Measurements from ENCODE around the gene DDRGK1. TPM values are rescaled to one million over a fixed set of nuclear protein-coding genes. Genes with fewer than 3 reads are reported as not detected.

DDRGK1 gene
- total and polyA plus RNA-seq, 7 donors, result 36.6 to 82.2 (median 49.7) TPM

- Histone ChIP-seq H3K27ac (peak overlapping the region; percentile 46), H3K27me3 (ENCODE audit: insufficient read depth in 3 of 3, low read length in 2 of 3) (no peaks in the 10 kb centered on the region), H3K4me3 (no peak overlapping the region), H3K9me3 (no peaks in the 10 kb centered on the region), H3K4me1 (peaks cover 33% of the 10 kb centered on the region), H3K36me3 (ENCODE audit: insufficient read depth in 1 of 2, low read depth in 1 of 2) (no peaks in the 10 kb centered on the region)
- DNase-seq (no peak), ATAC-seq (no peak)
- 30 to 48% (median 38%) methylated on average over 11 of the region's 11 CpGs for WGBS, 3 donors
- intact Hi-C loops (cut with DNase I), result no loop called here
- TF ChIP-seq CTCF (IDR thresholded peaks at IDR 0.05), result no peak
Observed at GRCh38 chr20:3162080-3162611, 42.3 kb downstream of the DDRGK1 start.

- no peak for DNase-seq
- ATAC-seq, result no peak
- H3K27ac ChIP-seq, result peak overlapping the region; percentile 46
- no peaks in the 10 kb centered on the region for H3K36me3 ChIP-seq (ENCODE audit: insufficient read depth in 1 of 2, low read depth in 1 of 2)
- no peak for TF ChIP-seq CTCF (IDR thresholded peaks at IDR 0.05)
- no peaks in the 10 kb centered on the region for H3K9me3 ChIP-seq
- peaks cover 40% of the 10 kb centered on the region for H3K4me1 ChIP-seq
- WGBS, 3 donors, result 68 to 72% (median 71%) methylated on average over 5 of the region's 5 CpGs
- no peaks in the 10 kb centered on the region for H3K27me3 ChIP-seq (ENCODE audit: insufficient read depth in 3 of 3, low read length in 2 of 3)
- no peak overlapping the region for H3K4me3 ChIP-seq
- intact Hi-C loops (cut with DNase I), result no loop called here
Observed at GRCh38 chr20:3161316-3162079, 43.0 kb downstream of the DDRGK1 start.

GRCh38 chr20:3160418-3160817 lies 44.1 kb downstream of the DDRGK1 start:
- Histone ChIP-seq H3K36me3 (ENCODE audit: insufficient read depth in 1 of 2, low read depth in 1 of 2) (peaks cover 0 to 4% of the 10 kb centered on the region in 2 donors), H3K27ac (peak overlapping the region; percentile 98), H3K27me3 (ENCODE audit: insufficient read depth in 3 of 3, low read length in 2 of 3) (no peaks in the 10 kb centered on the region), H3K9me3 (no peaks in the 10 kb centered on the region), H3K4me1 (peaks cover 48% of the 10 kb centered on the region), H3K4me3 (peak overlapping the region; percentile 100)
- DNase-seq, result no peak
- ATAC-seq, result no peak
- 88 to 96% (median 94%) methylated on average over 6 of the region's 6 CpGs for WGBS, 3 donors
- no peak for TF ChIP-seq CTCF (IDR thresholded peaks at IDR 0.05)
- intact Hi-C loops (cut with DNase I), result no loop called here

GRCh38 chr20:3158968-3159431 lies 45.5 kb downstream of the DDRGK1 start:
- WGBS, 3 donors, result 0 to 2% (median 2%) methylated on average over 10 of the region's 10 CpGs
- DNase-seq, result no peak
- peak in 3 of 4 donors; percentile 7 to 48 (median 28) for ATAC-seq
- peaks cover 0 to 18% of the 10 kb centered on the region in 2 donors for H3K36me3 ChIP-seq (ENCODE audit: insufficient read depth in 1 of 2, low read depth in 1 of 2)
- intact Hi-C loops (cut with DNase I), result loop anchor here in 1 of 2 donors (5.0 kb wide), 1 partner anchor 37 kb away; no protein-coding TSS in a partner anchor
- H3K27me3 ChIP-seq (ENCODE audit: insufficient read depth in 3 of 3, low read length in 2 of 3), result no peaks in the 10 kb centered on the region
- H3K9me3 ChIP-seq, result no peaks in the 10 kb centered on the region
- H3K4me3 ChIP-seq, result peak overlapping the region; percentile 100
- no peak for TF ChIP-seq CTCF (IDR thresholded peaks at IDR 0.05)
- peaks cover 52% of the 10 kb centered on the region for H3K4me1 ChIP-seq
- peak overlapping the region; percentile 98 for H3K27ac ChIP-seq
